GM18873 (cell line): Measurements from ENCODE around the gene ACTA2.
"Not testable (repeated sequence)": the region's sequence is repeated elsewhere in the genome, so short reads cannot be mapped to it uniquely, and the experiment has no call there.

Source experiments
- ATAC-seq: cut with Tn5 transposase; IDR thresholded peaks from one replicate; pipeline ENCODE4 v1.9.1; 2021; ENCODE audit warnings: mild to moderate bottlenecking, moderate library complexity, moderate number of reproducible peaks; ENCODE audit not compliant: unreplicated experiment, low FRiP score

The ACTA2 gene

GRCh38 chr10:88954458-88955083 is 2.0 kb upstream of the ACTA2 start:
- no peak for ATAC-seq

- ATAC-seq, result no peak
Measured at GRCh38 chr10:88953662-88954061, 1.1 kb upstream of the ACTA2 start.

DNA sequence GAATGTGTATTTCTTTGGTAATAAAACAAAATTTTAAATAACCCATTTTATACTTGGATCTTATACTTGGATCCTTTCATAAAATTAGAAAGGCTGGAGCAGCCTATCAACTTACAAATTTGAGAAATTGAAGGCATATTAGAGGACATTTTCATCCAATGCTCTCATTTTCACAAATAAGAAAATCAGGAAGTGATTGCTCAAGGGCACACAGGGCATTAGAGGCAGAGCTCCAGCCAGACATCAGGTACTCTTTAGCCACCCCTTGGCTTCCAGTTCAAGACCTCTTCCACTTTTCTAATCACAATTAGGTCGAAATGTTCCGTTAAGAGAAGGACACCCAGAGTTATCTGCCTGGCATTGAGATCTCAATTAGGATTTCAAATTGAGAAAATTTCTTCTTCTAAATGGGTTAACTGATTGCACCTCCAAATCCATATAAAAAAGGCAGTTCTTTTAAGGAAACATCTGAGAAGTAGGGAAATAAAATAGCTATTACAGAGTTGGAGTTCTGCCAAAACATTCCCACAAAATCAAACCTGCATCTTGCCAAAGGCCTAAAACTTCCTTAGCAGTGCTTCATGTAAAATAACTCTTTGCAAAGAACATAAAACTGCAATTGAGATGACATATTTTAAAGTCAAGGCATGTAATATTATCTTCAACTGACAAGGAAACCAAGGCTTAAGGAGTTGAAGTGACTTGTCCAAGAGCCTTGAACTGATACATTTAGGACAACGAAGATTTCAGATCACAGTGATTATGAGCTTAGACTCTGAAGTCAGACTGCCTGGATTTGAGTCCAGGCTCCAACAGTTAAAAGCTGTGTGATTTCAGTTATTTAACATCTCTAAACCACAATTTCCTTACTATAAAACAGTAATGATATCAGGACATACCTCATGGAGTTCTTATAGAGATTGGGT is 2.4 kb downstream of the ACTA2 start:
- ATAC-seq, result no peak

- no peak for ATAC-seq
Measured at GRCh38 chr10:88949051-88949450, 3.5 kb downstream of the ACTA2 start.

- ATAC-seq, result no peak
Measured at GRCh38 chr10:88946965-88947590, 5.5 kb downstream of the ACTA2 start.

DNA sequence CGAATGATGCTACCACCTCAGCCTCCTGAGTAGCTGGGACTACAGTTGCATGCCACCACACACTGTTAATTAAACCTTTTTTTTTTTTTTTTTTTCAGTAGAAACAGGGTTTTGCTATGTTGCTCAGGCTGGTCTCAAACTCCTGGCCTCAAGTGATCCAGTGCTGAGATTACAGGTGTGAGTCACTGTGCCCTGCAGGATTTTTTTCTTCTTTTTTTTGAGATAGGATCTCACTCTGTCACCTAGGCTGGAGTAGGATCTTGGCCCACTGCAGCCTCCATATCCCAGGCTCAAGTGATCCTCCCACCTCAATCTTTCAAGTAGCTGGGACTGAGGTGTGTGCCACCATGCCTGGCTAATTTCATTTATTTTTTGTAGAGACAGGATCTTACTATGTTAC is 6.4 kb downstream of the ACTA2 start:
- ATAC-seq, result no peak

DNA sequence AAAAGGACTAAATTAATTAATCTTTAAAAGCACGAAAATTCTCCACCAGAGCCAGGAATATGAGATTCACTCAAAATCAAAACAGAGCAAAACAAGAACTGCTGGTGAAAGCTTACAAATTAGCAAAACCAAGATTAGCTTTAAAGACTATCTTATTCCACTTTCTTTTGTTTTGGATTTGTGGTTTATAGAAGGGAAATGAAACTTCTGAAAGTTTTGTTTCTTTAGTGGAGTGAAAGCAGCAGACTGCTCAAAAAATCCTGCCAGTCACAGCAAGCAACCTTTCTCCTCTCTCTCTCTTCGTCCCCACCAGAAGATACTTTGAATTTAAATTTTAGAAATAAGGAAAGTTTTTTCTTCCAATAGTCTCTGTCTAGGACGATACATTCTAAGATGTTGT is 7.8 kb downstream of the ACTA2 start:
- ATAC-seq, result no peak

GRCh38 chr10:88943778-88944177 is 8.8 kb downstream of the ACTA2 start:
- ATAC-seq, result no peak

GRCh38 chr10:88941026-88941425 is 11.5 kb downstream of the ACTA2 start:
- no peak for ATAC-seq

GRCh38 chr10:88938938-88939337 is 13.6 kb downstream of the ACTA2 start:
- ATAC-seq, result no peak

GRCh38 chr10:88938039-88938438 is 14.5 kb downstream of the ACTA2 start:
- ATAC-seq, result no peak

DNA sequence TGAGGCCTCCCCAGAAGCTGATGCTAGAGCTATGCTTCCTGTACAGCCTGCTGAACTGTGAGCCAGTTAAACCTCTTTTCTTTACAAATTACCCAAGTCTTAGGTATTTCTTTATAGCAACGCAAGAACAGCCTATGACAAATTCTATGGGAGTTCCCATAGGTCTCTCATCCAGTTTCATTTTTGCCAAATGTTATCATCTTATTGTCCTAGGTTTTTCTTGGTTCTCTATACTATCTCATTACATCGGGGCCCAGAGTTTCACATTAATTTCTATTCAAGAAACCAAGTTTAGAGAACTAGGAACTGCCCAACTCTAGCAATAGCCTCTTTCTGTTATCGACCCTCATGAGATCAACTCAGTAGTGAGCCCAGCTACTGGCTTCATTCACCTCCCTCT is 15.9 kb downstream of the ACTA2 start:
- ATAC-seq, result no peak

- ATAC-seq, result no peak
Measured at GRCh38 chr10:88934900-88935672, 17.5 kb downstream of the ACTA2 start.

DNA sequence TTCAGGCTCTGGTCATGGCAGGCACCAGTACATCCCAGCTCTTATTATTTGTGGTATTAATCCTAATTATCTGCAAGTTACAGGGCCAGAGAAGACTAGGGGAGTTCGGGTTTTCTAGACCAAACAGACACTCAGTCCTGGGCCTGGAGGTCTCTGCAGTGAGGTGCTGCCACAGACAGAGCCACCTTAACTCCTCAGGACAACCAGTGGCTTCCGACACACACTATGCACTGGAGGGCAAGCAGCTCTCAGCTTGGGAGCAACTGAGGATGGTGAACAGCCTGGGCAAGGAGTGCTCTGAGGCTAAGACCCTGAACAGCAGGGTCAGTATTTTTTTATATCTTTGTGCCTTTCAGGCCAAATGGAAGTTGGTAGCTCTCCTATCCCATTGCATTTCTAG is 19.0 kb downstream of the ACTA2 start:
- ATAC-seq, result no peak

DNA sequence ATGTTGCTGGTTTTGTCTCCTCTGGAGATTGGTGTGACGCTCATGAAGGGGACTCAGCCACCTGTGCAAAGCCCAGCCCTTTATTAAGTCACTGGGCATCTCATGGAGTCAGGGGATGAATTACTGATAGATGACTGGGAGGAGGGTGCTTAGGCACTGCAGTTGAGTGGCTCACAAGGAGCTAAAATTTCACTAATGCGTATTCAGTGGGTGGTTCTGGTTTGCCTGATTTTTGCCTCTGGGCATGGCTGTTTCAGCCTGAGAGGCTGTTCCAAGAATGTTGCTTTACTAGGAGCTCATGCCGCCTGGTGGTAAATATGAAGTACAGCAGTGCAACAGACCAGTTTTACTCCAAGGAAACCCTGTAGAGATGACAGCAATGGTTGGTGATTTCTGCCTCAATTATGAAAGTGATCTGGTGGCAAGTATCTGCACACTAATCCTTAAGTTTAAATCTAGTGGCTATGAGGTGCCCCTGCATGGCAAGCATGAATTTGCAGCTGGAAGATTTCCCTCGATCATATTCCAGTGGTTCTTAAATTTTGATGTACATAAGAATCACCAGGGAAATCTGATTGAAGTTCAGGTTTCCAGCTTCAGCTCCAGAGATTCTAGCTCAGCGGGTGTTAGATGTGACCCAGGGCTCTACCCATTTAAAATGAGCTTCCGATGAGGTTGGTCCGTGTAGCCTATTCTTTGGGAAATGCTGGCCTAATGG is 19.9 kb downstream of the ACTA2 start:
- no peak for ATAC-seq

GRCh38 chr10:88932029-88932428 is 20.5 kb downstream of the ACTA2 start:
- ATAC-seq, result not testable (repeated sequence)

DNA sequence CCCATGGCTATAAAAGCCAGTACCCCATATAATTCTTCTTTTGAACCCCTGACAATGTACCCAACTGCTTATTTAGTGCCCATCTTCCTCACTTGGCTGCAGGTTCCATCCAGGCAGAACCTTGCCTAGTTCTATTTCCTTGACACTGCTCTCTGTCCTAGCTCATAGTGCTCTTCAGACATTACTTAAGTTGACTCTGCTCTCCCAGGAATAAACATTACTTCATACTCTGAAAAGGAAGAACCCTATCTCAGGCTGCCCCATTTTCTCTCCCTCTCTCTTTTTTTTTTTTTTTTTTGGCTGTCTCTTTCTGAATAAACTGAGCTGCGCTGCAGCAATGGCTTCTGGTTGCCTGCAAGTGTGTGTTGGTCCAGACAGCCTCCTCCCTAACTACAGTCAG is 21.0 kb downstream of the ACTA2 start:
- ATAC-seq, result no peak

- ATAC-seq, result no peak
Measured at GRCh38 chr10:88928254-88928653, 24.3 kb downstream of the ACTA2 start.

GRCh38 chr10:88927416-88927690 is 25.2 kb downstream of the ACTA2 start:
- ATAC-seq, result no peak
